HG02759 (cell line): ENCODE data around the gene CARD19.

Experiments
- ATAC-seq: cut with Tn5 transposase; IDR thresholded peaks from one replicate; pipeline ENCODE4 v1.9.1; 2021; ENCODE audit warnings: mild to moderate bottlenecking, moderate library complexity; ENCODE audit not compliant: unreplicated experiment

Gene CARD19

GRCh38 chr9:93061791-93062763 is 33.9 kb upstream of the CARD19 start:
- peak; percentile 34 for ATAC-seq

DNA sequence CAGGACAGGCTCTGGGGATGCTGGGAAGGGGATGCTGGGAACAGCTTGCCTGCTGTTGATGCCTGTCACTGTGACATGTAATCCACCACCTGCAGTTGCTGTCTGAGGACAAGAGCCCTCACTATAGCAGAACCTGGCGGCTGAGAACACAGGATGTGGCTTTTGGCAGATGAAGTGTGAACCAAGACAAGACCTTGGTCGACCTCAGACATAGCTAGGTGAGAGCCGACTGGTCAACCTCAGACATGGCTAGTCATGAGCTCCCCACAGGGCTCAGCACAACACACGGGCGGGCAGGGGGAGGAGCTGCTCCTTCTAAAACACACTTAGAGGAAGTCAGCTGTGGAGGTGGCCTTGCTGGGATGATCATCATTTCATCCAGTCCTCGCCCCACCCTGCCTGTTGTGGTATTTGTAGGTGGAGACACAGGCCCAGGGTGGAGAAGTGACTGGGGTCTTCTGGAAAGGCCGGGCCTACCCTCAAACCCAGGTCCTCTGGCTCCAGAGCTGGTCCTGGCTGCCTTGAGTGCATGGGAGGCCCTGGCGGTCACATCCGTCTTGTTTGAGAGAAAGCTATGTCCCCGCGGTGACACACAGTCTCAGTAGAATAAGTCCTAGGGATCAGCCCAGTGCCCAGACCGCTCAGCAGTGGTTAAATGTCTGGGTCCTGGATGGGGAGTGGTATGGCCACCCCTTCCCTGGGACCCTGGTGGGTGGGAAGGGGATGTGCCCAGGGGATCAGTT is 31.5 kb upstream of the CARD19 start:
- peak; percentile 87 for ATAC-seq

DNA sequence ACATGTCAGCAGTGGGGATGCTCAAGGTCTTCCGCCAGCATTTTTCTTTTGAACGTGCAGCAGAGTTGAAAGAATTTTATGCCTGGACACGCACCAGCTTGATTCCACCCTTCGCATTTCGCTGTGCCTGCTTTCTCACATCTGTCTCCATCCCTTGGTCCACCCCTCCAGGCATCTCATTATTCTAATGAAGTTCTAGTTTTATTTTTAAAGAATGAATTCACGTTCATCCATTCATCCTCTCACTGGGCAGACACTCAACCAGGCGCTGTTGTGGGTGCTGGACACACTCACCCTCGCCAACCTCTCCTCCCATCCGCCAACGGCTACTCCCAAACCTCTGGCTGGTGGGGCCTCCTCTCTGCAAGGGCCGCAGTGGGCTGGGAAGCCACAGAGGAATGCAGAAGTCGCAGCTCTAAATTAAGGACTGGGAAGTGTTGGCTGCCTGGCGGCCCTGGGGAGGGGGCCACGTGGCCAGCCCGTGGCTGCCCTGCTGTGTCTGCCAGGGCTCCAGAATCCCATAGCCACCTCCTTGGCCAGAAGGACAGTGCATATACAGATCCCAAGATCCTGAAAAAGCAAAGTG is 30.8 kb upstream of the CARD19 start:
- no peak for ATAC-seq

GRCh38 chr9:93066978-93067603 is 28.9 kb upstream of the CARD19 start:
- ATAC-seq, result no peak

GRCh38 chr9:93068956-93069355 is 27.1 kb upstream of the CARD19 start:
- ATAC-seq, result no peak

- ATAC-seq, result no peak
Measured at GRCh38 chr9:93071464-93071863, 24.6 kb upstream of the CARD19 start.

DNA sequence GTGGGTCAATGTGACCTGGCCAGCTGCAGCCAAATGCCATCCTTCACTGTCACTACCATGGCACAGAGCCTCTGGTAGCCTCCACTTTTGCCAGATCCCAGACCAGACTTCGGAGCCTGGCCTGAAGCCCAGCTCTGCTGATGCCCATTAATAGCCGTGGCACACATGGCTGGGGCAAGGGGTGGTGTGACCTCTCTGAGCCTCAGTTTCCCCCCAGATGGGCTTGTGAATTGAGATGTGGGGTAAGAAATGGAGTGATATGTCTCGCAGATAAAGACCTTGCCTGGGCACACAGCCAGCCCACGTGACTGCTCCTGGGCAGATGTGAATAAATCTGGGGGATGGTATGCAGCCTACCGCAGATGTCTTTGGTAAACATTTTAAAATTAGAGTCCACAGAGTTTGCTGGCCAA is 23.6 kb upstream of the CARD19 start:
- ATAC-seq, result no peak

- ATAC-seq, result no peak
Measured at GRCh38 chr9:93076101-93076791, 19.8 kb upstream of the CARD19 start.

- ATAC-seq, result no peak
Measured at GRCh38 chr9:93076792-93077128, 19.3 kb upstream of the CARD19 start.

DNA sequence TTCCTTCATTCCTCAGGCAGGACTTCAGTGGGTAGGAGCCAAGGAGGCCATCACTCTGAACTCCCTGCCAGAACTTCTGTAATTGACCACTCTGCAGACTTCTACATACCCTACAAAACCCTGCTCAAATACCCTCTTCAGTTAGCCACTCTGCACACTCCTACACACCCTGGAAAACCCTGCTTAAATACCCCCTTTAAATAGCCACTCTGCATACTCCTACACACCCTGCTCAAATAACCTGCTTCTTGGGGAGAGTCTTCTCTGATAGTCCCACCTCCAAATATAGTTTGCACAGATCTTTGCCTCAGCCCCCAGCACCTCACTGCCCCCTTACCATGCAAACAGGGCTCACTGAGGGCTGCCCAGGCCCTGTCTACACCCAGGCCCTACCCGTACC is 18.6 kb upstream of the CARD19 start:
- ATAC-seq, result no peak

DNA sequence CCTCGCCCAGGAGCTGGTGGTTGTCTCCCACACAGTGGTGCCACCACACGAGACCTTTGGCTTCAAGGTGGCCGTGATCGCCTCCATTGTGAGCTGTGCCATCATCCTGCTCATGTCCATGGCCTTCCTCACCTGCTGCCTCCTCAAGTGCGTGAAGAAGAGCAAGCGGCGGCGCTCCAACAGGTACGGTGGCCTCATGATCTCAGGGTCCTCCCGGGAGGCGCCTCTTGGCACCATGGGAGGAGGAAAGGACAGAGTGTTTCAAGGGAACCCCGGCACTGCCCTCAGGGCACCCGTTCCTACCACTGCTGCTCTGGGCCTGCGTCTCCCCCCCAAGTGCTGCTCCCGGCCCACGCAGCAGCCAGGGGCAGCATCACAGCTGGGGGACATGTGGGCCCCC is 18.2 kb upstream of the CARD19 start:
- ATAC-seq, result no peak

- ATAC-seq, result no peak
Measured at GRCh38 chr9:93079371-93079770, 16.6 kb upstream of the CARD19 start.

- no peak for ATAC-seq
Measured at GRCh38 chr9:93080406-93080805, 15.6 kb upstream of the CARD19 start.

DNA sequence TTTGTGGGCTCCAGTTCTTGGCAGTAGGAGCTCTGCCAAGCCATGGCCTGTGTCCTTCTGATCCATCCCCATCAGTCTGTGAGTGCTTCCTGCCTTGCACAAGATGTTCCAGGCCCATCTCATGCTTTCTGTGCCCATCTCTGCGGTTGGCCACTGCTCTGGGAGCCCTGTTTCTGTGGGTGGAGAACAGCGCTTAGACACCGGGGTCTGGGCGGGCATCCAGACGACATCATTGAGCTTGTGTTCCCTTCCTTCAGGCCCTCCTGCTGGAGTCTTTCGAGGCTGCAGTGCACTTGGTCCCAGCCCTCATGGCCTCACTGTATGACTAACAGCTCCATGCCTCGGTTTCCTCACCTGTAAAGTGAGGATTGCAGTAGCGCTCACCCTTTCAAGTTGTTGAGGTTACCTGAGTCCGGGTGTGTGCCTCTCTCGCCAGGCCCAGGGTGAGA is 14.9 kb upstream of the CARD19 start:
- ATAC-seq, result no peak

DNA sequence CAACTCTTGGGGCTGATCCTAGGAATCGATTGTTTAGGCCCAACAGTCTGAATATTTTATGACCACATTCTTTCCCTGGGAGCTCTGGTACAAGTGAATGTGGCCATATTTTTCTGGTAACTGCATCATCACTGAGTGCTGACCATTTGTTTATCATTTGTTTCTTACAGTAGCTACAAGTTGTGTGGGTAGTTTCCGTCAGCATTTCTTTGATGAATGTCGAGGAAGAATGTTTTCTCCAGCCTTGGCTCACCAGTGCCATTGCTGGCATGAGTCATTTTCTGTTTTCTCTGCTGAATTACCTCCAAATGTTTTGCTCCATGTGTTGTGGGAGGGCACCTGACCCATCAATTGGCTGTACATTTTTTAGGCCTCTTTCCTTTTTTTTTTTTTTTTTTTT is 14.1 kb upstream of the CARD19 start:
- ATAC-seq, result no peak

GRCh38 chr9:93082841-93083411 is 13.1 kb upstream of the CARD19 start:
- ATAC-seq, result no peak

- ATAC-seq, result no peak
Measured at GRCh38 chr9:93083592-93084470, 12.2 kb upstream of the CARD19 start.

GRCh38 chr9:93084471-93084881 is 11.5 kb upstream of the CARD19 start:
- no peak for ATAC-seq

DNA sequence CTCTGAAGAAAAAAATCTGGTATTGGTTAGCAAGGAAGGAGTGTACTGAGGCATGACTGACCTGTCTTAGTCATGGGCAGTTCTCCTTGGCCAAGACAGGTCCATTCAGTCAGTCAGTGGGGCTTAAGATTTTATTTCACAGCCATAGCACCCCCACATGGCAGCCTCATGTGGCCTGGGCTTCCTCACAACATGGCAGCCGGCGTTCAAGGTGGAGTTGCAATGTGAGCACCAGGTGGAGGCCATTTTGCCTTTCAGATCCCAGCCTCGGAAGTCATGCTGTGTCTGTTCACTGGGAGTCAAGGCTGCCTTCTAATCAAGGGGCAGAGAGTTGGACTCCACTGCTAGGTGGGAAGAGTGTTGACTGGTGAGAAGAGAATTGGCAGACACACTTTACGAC is 10.3 kb upstream of the CARD19 start:
- ATAC-seq, result no peak
